HG02588 (cell line): ENCODE measurements around the gene BPI.
"Not testable (repeated sequence)": the region's sequence is repeated elsewhere in the genome, so short reads cannot be mapped to it uniquely, and the experiment has no call there.

Experiments used
- ATAC-seq: cut with Tn5 transposase; IDR thresholded peaks from one replicate; pipeline ENCODE4 v1.9.1; 2021; ENCODE audit warnings: mild to moderate bottlenecking, moderate library complexity; ENCODE audit not compliant: unreplicated experiment

The BPI gene

GRCh38 chr20:38331814-38332213 lies 27.9 kb downstream of the BPI start:
- no peak for ATAC-seq

DNA sequence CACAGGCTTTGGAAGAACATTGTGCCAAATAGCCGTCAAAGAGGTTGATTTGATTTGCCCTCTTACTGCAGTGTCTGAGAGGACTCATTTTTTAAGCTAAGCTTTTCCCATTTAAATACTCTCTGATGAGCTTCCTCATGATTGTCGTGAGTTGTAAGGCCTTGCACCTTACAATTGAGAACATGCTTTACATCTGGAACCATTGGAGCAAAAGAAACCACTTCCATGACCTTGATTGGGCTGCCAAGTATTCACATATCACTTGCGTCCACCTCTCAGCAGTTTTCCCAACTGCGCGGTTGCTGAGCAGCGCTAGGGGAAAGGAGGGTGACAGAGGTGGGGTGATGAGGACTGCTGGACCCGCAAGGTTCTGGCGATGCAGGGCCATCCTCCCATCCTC lies 30.1 kb downstream of the BPI start:
- ATAC-seq: no peak

DNA sequence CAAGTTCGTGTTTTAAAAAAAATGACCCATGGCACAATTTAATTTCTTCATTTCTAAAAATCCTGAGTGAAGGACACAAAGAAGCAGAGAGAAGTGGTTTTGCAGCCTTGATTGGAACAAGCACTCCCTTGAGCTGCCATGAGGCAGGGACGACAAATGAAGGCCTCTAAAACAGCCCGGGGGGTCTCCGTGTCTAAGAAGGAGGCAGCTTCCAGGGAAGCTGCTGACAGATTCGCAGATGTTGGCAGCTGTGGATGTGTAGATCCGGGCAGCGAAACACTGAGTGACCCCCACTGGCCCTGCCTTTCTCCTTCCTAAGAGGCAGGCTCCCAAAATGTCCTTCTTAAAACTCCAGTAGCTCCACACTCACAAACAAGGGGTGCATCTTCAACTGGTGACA lies 32.8 kb downstream of the BPI start:
- no peak for ATAC-seq

DNA sequence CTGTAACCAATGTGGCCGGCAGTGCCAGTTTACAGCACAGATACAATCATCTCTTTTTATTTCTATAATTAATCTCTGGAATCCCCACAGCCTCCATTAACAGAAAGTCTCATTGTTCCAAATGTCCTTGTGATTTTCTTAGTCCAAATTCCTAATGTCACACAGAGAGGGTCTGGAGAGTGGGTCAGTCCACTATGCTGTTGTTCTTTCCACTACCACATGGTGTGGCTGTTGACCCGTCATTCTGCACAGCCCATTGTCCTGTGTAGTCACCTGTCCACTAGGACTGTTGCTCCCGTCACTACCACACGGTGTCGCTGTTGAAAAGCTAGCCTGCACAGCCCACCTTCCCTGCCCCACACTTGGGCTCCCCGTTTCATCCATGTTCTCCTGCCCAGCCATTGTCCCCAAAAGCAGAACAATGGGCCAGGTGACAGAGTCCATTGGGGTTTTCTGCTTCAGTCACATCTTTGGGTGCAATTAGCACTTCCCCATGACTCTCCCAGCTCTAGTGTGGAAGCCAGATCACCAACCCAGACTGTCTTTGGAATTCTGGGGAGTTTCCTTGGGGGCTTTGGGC lies 33.7 kb downstream of the BPI start:
- ATAC-seq: no peak

DNA sequence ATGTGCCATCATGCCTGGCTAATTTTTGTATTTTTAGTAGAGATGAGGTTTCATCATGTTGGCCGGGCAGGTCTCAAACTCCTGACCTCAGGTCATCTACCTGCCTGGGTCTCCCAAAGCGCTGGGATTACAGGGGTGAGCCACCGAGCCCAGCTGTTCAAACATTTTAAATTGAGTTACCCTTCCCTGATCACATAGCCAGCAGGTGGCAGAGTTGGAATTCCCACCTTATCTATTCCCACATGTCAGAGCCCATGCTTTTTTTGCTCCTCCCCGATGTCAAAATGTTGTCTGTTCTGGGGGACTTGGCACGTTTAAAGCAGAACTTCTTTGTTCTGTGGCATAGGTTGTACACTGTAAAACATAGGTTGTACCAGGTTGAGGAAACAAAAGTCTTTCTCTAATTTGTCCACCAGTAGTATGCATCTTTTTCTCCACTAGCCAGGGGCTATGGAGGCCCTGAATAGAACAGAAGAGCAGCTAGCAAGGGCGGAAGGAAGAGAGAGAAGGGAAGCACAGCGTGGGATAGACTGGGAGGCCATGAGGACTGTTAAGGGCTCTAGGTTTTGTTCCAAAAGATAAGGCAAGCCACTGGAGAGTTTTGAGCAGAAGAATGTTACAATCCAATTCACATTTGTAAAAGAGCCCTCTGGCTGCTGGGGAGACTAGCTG lies 35.0 kb downstream of the BPI start:
- no peak for ATAC-seq

DNA sequence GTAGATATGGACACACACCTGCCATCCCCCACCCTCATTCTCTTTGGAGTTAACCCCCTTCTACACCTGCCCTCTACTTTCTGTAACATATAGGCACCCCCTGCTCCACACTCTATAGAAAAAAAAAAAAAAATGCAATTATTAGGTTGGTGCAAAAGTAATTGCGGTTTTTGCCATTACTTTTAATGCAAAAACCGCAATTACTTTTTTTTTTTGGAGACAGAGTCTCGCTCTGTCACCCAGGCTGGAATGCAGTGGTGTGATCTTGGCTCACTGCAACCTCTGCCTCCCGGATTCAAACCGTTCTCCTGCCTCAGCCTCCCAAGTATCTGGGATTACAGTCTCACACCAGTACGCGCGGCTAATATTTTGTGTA lies 35.6 kb downstream of the BPI start:
- not testable (repeated sequence) for ATAC-seq

DNA sequence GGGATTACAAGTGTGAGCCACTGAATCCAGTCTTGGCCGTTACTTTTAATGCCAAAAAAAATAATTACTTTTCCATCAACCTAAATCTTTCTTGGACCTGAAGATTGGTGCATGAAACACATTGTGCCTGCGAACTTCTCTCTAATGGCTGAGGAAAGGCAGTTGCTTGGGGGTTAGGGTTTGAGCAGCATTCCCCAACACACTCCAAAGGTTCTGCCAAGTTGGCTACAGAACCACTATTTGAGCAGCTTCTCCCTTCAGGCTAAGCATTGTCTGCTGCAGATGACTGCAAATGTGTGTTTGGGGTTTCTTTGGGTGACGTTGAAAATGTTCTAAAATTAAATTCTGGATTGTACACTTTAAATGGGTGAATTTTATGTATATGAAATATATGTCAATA lies 36.0 kb downstream of the BPI start:
- no peak for ATAC-seq

- no peak for ATAC-seq
These were observed 36.7 kb downstream of the BPI start for GRCh38 chr20:38340693-38341092.

- ATAC-seq: no peak
These were observed 38.3 kb downstream of the BPI start for GRCh38 chr20:38342216-38342615.

- no peak for ATAC-seq
These were observed 38.9 kb downstream of the BPI start for GRCh38 chr20:38342713-38343310.

DNA sequence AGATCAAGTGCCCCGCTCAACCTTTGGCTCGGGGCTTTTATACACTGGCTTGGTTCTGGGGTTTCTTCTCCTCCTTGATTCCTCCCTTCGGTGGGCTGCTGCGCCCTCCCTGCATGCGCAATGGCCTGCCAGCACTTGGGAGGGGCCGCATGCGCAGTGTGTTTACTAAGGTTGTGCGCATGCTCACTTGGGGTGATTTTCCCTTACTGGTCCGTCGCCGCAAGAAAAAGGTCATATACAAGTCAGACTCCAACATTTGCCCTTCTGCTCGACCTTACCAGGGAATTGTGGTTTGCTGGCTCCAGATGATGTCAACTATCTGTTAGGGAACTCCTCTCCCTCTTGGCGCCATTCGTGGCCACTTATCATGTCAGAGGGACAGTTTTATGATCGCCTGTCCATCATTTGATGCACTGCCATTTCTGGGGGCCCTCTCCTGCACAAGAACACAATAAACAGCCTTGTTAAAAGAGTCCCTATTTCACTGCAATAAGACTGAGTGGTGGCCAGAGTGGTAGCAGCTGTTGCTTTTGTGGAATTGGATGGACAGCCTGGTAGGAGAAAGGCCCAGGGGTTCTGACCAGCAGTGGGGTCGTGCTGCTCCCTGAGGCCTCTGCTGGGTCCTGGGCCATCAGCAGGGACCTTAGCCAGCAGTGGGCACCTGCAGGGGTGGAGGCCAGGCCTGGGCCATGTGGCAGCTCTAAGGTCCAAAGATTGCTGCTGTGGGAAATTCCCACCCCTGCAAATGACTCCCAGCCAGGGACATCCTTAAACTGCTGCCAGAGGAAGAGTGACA lies 39.6 kb downstream of the BPI start:
- no peak for ATAC-seq

GRCh38 chr20:38344107-38344701 lies 40.2 kb downstream of the BPI start:
- ATAC-seq: no peak

DNA sequence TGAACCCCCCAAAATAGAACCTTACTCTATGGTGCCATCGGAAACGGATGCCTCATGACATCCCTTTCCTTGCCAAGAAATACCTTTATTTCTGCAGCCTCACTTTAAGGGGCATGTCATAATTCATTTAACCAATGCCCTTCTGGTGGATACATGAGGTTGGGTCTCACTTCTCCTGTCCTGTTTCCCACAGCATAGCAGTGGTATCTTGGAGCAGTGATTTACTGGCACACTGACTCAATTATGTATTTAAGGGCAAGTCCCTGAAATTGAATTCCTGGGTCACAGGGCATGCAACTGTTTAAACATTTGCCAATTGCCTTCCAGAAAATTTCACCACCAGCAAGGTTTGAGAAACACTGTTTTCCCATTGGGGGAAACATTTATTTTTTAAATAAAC lies 41.7 kb downstream of the BPI start:
- ATAC-seq: no peak

DNA sequence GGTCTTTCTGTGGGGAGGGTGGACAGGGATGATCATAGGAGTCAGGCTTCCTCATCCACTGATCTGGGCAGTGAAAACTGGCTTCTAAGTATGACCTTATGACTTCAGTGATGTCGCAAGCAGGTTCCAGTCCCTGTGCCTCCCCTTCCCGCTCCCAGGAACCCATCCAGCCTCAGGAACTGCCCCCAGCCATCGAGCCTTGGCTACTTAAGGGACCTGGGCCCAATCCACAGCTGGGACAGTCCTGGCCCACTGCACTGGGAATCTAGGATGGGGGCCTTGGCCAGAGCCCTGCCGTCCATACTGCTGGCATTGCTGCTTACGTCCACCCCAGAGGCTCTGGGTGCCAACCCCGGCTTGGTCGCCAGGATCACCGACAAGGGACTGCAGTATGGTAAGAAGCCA lies 42.3 kb downstream of the BPI start, which contains the start of gene LBP:
Gene LBP, plus strand, starts transcription at position 236 of the 405 bp plus-strand sequence. Its CDS starts 35 bp downstream, at position 271.
- no peak for ATAC-seq

- ATAC-seq: no peak
These were observed 42.8 kb downstream of the BPI start for GRCh38 chr20:38346741-38347140.

DNA sequence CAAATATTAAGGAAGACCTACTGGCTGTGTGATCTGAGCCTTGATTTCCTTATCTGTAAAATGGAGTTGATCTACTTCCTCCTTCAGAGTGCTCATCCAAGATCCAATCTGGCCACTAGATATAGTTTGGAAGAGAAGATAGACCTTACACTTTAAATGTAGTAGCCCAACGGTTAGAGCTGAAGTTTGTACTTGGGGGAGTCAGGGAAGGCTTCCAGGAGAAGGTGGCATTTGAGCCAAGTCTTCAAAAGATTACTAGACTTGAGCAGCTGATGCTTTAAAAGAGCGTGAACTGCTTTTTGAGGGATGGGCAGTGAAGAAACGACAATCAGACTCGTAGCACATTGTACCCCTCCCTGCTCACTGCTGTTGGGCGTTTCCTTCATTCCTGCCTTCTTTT lies 45.9 kb downstream of the BPI start:
- ATAC-seq: no peak

DNA sequence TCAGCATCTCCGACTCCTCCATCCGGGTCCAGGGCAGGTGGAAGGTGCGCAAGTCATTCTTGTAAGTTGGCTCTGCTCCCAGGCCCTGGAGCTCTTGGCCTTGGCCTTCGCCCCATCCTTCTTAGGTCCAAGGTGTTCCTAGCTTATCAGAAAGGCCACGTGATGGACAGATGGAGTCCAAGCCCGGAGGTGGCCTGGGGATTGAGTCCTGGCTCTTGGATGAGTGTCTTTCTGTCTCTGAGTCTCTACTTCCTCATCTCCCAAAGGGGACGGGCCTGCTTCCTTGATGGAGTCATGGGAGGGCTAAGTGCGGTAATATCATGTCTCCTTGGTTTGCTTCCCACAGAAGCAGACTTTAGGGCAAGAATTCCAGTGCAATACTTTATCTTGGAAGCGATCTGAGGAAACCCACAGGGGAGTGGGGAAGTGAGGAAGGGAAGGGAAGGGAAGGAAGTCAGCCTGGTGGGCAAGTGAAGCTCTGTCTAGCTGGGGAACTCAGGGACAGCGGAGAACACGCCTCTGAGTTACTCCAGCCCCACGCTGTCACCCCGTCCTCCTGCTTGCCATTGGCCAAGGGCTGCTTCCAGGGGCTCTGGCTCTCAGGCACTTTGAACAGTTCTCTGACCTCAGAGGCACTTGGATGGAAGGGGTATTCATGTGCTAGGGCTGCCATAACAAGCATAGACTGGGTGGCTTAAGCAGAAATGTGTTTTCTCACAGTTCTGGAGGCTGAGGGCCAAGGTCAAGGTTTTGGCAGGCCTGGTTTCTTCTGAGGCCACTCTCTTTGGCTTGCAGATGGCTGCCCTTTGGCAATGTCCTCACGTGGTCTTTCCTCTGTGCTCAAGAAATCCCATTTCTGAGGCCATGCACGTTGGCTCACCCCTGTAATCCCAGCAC lies 47.2 kb downstream of the BPI start:
- no peak for ATAC-seq

DNA sequence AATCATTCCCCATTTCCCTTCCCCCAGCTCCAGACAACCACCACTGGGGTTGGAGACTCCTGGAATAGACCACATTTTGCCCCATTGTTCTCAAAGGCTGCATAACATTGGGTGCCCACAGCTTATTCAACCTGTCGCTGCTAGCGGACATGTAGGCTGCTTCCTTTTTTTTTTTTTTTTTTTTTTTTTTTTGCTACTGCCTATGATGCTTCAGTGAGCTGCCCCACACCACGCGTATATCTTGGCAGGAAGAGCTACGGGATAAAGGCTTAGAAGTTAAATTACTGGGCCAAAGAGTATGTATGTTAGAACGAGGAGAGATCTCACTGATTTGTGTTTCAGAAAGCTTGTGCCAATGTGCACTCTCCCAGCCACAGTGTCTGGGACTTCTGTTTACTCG lies 49.4 kb downstream of the BPI start:
- ATAC-seq: no peak

DNA sequence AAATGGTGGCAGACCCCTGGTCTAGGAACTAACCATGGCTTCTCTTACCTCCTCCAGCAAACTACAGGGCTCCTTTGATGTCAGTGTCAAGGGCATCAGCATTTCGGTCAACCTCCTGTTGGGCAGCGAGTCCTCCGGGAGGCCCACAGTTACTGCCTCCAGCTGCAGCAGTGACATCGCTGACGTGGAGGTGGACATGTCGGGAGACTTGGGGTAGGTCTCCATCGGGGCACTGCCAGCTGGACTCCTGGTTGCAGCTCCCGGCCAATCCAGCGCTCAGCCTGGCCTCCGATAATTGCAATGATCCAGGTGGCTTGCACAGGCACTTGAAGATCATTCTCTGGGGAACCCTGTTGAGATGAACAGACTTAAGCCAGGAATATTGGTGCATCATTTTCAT lies 50.3 kb downstream of the BPI start:
- ATAC-seq: no peak
